GM12892 (cell line): ENCODE results near the gene BMERB1.

Source experiments
- POLR2A ChIP-seq: IDR thresholded peaks from 2 replicates; pipeline ENCODE4 v1.6.1; 2011; ENCODE audit warnings: low read depth, low read length, control low read depth
- TAF1 ChIP-seq: IDR thresholded peaks from 2 replicates; pipeline ENCODE4 v1.6.1; 2011; ENCODE audit warnings: low read depth, mild to moderate bottlenecking, control low read depth, low read length, borderline replicate concordance

DNA sequence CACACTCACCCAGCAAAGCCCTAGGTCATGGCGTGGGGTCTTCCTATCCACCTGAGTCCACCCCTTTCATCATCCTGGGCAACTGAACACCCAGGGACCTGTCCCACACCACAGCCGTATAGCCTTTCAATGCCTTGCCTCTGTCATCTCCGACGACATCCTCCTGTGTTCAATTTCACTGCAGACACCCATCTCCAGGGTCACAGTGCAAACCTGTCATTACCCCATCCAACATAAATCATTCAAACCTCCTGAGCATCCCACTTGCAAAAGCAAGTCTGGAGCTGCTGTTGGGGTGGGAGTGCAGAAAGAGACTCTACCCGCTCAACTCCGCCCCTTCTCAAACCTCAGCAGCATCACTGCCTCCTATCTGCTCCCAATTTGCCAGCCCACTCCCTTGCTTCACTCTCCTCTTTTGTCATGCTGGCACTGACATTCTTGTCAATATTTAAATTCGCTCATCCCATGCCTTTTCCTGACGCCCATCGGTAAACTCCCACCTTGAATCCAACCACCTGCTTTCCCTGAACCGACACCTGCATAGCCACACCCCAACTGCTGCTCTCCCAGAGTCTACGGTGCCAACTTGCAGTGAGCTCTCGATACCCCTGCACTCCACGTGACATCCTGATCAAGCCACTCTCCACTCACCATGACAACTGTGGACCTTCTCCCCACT is 171.6 kb downstream of the BMERB1 start:
- no peak for TF ChIP-seq POLR2A
- TF ChIP-seq TAF1, result no peak
